GM19467 (cell line): ENCODE measurements around the gene TBXA2R.
"Not testable (repeated sequence)": the region's sequence is repeated elsewhere in the genome, so short reads cannot be mapped to it uniquely, and the experiment has no call there.

Source experiments
- ATAC-seq: cut with Tn5 transposase; IDR thresholded peaks from one replicate; pipeline ENCODE4 v1.9.1; 2021; ENCODE audit warnings: mild to moderate bottlenecking, moderate library complexity; ENCODE audit not compliant: unreplicated experiment

TBXA2R gene

GRCh38 chr19:3641515-3642269 is 35.0 kb upstream of the TBXA2R start:
- no peak for ATAC-seq

GRCh38 chr19:3639479-3639878 is 32.8 kb upstream of the TBXA2R start:
- no peak for ATAC-seq

GRCh38 chr19:3638208-3639193 is 31.8 kb upstream of the TBXA2R start:
- no peak for ATAC-seq

- no peak for ATAC-seq
These were observed 30.9 kb upstream of the TBXA2R start for GRCh38 chr19:3637621-3638020.

- no peak for ATAC-seq
These were observed 30.3 kb upstream of the TBXA2R start for GRCh38 chr19:3636962-3637361.

GRCh38 chr19:3636506-3636905 is 29.8 kb upstream of the TBXA2R start:
- no peak for ATAC-seq

GRCh38 chr19:3634496-3635045 is 27.9 kb upstream of the TBXA2R start:
- ATAC-seq = no peak

GRCh38 chr19:3633559-3633988 is 26.9 kb upstream of the TBXA2R start:
- ATAC-seq = no peak

GRCh38 chr19:3632739-3633558 is 26.3 kb upstream of the TBXA2R start:
- no peak for ATAC-seq

- ATAC-seq = no peak
These were observed 25.4 kb upstream of the TBXA2R start for GRCh38 chr19:3632098-3632497.

- ATAC-seq = no peak
These were observed 24.6 kb upstream of the TBXA2R start for GRCh38 chr19:3631053-3631861.

- ATAC-seq = not testable (repeated sequence)
These were observed 22.1 kb upstream of the TBXA2R start for GRCh38 chr19:3628766-3629165.

- no peak for ATAC-seq
These were observed 20.7 kb upstream of the TBXA2R start for GRCh38 chr19:3627351-3627723.

- peak; percentile 66 for ATAC-seq
These were observed 20.0 kb upstream of the TBXA2R start, which contains the start of gene CACTIN for GRCh38 chr19:3626473-3627350. Gene CACTIN, minus strand, starts transcription at chr19:3626790. Its CDS starts 28 bp downstream, at chr19:3626762.

- ATAC-seq = no peak
These were observed 19.4 kb upstream of the TBXA2R start for GRCh38 chr19:3625996-3626472.

- ATAC-seq = no peak
These were observed 17.0 kb upstream of the TBXA2R start for GRCh38 chr19:3623716-3624115.

- ATAC-seq = no peak
These were observed 15.5 kb upstream of the TBXA2R start for GRCh38 chr19:3622224-3622623.

- no peak for ATAC-seq
These were observed 15.0 kb upstream of the TBXA2R start for GRCh38 chr19:3621689-3622088.
